Activated naive CD8-positive, alpha-beta T cell treated with anti-CD3 and anti-CD28 coated beads for 36 hours (primary cell): ENCODE measurements around the gene TNNC1. TPM values are rescaled to one million over a fixed set of nuclear protein-coding genes. Genes with fewer than 3 reads are reported as not detected.

Experiments
- DNase-seq: peaks from one replicate; pipeline ENCODE4 v3.0.0; 2021
- H3K27ac Mint-ChIP-seq: one replicate; pipeline ENCODE4 v1.8.0; 2022; ENCODE audit warnings: mild to moderate bottlenecking, moderate library complexity, mixed read lengths
- H3K27me3 Mint-ChIP-seq: one replicate; pipeline ENCODE4 v1.8.0; 2022; ENCODE audit warnings: mild to moderate bottlenecking, mixed read lengths
- H3K36me3 Mint-ChIP-seq: one replicate; pipeline ENCODE4 v1.8.0; 2021; ENCODE audit warnings: mild to moderate bottlenecking, mixed read lengths
- H3K4me1 Mint-ChIP-seq: one replicate; pipeline ENCODE4 v1.8.0; 2021; ENCODE audit warnings: mixed read lengths
- H3K4me3 Mint-ChIP-seq: one replicate; pipeline ENCODE4 v1.8.0; 2022; ENCODE audit warnings: mild to moderate bottlenecking, moderate library complexity, mixed read lengths
- H3K9me3 Mint-ChIP-seq: one replicate; pipeline ENCODE4 v1.8.0; 2022; ENCODE audit warnings: mixed read lengths
- total RNA-seq, 2 experiments: library from RNA; stranded (reverse); gene quantifications; one replicate each; pipeline ENCODE4 v1.2.3, GENCODE V29; 2021

Gene TNNC1
- 1 to 10 TPM; 2.9 to 4.2 TPM for total RNA-seq

DNA sequence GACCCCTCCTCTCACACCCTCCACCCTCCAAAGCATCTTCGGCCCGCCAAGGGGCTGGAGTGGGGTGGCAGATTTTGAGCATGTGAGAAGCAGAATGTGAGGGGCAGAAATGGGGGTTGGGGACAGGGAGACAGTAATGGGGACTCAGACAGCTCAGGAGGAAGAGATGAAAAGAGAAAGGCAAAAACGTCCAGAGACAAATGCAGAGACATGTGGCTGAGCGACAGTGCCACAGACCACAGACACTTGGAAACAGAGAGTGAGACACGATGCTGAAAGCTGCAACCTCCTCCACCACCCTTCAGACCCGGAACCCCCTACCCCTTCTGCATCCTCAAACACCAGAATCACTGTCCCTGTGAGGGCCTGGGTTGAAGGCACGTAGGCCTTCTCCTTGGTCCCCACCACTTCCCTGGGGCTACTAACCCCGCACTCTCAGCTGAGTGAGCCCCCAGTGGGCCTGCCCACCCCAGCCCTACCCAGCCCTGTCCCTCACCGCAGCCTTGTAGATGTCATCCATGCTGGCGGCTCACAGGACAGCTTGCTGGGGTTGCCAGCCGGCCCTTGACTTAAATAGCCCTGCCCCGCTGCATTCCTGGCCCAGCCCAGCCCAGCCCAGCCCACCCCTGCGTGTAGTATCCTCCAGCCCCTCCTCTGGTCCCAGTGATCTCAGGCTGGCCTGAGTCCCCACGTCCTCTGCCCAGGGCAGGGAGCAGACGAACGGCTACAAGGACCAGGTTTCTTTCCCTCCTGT is at the start of gene TNNC1:
TSS of gene TNNC1 (minus strand) at position 546 of the 754 bp plus-strand sequence. CDS start at position 520, 26 bp downstream.
- Mint-ChIP-seq H3K9me3 (no peaks in the 10 kb centered on the region), H3K36me3 (peaks cover 19% of the 10 kb centered on the region), H3K4me3 (peak within 1 kb of the TSS; percentile 99), H3K27ac (peak within 1 kb of the TSS; percentile 99), H3K4me1 (peaks cover 33% of the 10 kb centered on the region), H3K27me3 (no peaks in the 10 kb centered on the region)
- DNase-seq, result no peak

DNA sequence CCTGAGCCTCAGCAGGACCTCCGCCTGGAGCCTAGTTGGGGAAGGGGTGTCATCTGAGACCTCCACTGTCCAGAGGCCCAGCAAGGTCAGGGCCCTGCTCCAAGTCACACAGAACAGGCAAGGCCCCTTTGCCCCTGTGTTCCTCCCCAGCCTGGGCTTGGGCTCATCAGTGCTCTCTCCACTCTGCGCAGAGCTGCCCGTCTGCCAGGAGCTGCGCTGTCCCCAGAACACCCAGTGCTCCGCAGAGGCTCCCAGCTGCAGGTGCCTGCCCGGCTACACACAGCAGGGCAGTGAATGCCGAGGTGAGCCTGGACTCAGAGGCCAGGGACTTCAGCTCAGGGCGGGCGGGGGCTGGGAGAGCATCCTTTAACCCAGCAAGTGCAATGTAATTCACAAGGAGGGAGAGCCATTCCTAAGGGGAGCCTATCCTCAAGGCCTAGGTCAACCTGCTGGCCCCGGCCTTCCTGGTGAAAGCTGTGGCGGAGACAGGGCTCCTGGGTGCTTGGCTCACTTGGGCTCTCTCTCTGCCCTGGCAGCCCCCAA is 49.0 kb upstream of the TNNC1 start:
- Mint-ChIP-seq H3K27me3 (no peaks in the 10 kb centered on the region), H3K4me1 (peaks cover 4% of the 10 kb centered on the region), H3K36me3 (peaks cover 1% of the 10 kb centered on the region), H3K27ac (no peak overlapping the region), H3K4me3 (no peak overlapping the region), H3K9me3 (no peaks in the 10 kb centered on the region)
- no peak for DNase-seq

DNA sequence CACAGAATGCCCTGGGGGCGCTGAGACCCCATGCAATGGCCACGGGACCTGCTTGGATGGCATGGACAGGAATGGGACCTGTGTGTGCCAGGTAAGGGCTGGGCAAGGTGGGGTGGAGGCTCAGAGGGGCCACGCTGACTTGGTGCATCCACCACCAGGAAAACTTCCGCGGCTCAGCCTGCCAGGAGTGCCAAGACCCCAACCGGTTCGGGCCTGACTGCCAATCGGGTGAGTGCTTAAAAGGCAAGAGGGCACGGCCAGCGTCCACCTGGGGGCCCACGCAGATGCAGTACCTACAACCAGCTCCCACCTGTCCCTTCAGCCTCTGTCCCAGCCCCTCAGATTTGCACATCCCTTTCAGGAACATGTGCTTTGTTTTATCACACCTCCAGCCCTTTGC is 48.2 kb upstream of the TNNC1 start:
- Mint-ChIP-seq H3K36me3 (peaks cover 1% of the 10 kb centered on the region), H3K9me3 (no peaks in the 10 kb centered on the region), H3K4me1 (peaks cover 4% of the 10 kb centered on the region), H3K27ac (no peak overlapping the region), H3K4me3 (no peak overlapping the region), H3K27me3 (no peaks in the 10 kb centered on the region)
- no peak for DNase-seq

DNA sequence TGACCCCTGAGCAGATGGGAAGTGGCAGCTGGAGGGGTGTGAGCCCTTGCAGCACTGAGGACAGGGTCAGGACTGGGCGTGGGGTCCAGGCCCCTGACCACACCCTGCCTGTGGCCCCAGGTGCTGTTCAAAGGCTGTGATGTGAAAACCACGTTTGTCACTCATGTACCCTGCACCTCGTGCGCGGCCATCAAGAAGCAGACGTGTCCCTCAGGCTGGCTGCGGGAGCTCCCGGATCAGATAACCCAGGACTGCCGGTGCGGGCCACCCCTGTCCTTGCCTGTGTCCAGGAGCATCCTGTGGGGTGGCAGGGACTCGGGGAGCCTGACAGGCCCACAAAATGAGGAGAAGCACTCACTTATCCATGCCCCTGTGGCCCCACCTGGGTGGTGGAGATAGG is 47.2 kb upstream of the TNNC1 start:
- H3K27me3 Mint-ChIP-seq, result no peaks in the 10 kb centered on the region

DNA sequence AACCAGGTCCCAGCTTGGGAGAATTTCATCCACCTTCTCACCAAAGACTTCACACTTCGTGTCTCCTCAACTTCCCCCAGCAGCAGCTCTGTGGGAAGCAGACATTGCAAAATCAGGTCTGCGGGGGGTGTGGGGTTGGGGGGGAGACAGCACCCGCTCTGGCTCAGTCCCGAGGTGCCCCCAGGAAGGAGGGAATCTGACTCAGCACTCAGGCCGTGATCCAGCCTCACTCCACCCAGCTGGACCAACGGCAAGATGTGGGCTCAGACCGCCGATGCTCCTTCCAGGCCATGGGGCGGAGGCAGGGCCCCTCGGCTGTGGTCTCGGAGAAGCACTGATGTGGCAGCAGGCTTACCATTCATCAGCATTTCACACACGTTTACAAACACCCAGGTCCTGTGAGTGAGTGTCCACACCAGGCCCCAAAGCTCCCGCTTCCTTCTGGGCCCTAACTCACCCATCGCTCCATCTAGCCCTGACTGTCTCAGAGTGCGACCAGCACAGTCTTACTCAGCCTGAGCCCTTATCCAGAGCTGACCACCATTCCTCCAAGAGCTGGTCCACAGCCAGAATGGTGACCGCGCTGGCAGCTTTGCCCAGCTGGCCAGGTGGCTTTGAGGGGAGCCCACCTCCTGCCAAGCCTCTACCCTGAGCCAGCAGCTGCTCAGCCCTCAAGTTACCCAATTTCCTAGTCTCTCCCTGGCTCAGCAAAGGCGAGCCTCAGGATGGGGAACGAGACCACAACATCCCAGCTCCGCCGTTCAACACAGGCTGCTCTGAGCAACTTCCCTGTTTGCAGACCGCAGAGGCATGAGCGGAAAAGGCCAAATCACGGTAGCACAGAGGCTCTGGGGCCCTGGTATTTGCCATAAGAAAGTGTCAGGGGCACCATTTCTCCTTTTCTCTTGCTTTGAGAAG is 44.6 kb upstream of the TNNC1 start:
- Mint-ChIP-seq H3K27ac (no peak overlapping the region), H3K27me3 (no peaks in the 10 kb centered on the region), H3K9me3 (no peaks in the 10 kb centered on the region), H3K4me1 (peaks cover 4% of the 10 kb centered on the region), H3K4me3 (no peak overlapping the region), H3K36me3 (peaks cover 1% of the 10 kb centered on the region)
- no peak for DNase-seq

More for the DNA sequence above, 47.2 kb upstream of the TNNC1 start:
- H3K36me3 Mint-ChIP-seq, result peaks cover 1% of the 10 kb centered on the region
- no peak for DNase-seq
- H3K4me3 Mint-ChIP-seq, result no peak overlapping the region
- peaks cover 4% of the 10 kb centered on the region for H3K4me1 Mint-ChIP-seq
- no peaks in the 10 kb centered on the region for H3K9me3 Mint-ChIP-seq
- H3K27ac Mint-ChIP-seq, result peak overlapping the region; percentile 45

DNA sequence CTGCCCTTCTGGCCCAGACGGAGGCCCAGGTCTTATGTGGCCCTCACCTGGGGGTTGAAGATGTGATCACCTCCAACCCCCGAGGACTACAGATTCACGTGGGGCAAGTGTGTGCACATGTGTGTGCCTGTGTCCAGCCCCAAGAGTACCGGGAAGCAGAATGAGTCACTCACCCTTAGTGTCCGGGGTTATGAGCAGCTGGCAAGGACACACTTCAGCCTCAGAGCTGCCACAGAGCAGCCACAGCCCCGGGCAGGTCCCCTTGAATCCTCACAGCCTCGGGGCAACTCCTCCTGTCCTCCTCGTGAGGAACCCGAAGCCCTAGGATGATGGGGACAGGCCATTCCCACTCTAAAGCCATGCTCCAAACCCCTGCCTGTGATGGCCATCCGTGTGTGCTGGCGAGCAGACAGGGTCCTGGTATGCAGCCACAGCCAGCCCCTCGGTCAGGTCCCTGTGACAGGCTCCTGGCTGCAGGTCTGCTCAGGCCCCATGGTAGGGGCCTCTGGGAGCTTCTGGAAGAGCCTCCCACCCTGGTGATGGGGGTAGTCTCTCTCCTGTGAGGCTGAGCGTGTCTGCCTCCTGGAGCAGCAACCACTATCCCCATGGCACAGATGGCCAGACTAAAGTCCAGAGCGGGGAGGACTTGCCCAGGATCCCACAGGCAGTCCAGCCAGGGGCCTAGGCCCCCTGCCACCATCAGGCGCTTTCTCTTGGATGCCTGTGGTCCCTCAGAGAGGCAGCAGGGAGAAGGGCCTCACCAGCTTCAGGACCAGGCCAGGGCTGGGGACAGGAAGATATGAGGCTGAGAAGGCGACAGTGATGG is 42.1 kb upstream of the TNNC1 start:
- Mint-ChIP-seq H3K36me3 (peaks cover 1% of the 10 kb centered on the region), H3K27me3 (no peaks in the 10 kb centered on the region), H3K27ac (no peak overlapping the region), H3K9me3 (no peaks in the 10 kb centered on the region), H3K4me3 (no peak overlapping the region), H3K4me1 (peaks cover 4% of the 10 kb centered on the region)
- DNase-seq, result no peak

DNA sequence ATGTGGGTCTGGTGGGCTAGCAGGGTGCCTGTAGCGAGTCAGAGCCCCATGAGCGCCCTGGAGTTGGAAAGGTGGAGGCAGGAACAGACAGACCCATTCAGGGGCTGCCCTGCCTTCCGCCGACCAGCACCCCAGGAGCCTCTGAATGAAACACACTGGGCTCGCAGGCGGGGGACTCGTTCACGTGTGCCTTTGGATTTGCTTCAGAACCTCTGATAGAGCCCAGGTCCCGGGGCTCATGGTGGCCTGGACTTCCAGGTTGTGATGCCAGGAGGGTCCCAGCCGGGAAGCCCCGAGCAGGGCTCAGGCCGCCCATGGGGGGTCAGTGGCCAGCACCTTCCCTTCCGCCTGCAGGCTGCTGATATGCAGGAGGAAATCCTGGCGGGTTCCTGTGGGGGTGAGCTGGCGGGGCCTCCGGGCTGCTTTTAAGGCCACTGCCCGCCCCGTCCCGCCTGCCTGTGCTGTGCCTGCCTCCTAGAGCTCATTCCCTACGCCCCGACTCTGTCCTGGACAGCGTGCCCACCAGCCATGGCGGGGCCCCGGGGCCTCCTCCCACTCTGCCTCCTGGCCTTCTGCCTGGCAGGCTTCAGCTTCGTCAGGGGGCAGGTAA is 41.1 kb upstream of the TNNC1 start, which contains the start of gene STAB1:
TSS of gene STAB1 (plus strand) at position 453 of the 610 bp plus-strand sequence. CDS start at position 529, 76 bp downstream.
- no peak within 1 kb of the TSS for H3K4me3 Mint-ChIP-seq
- H3K9me3 Mint-ChIP-seq, result no peaks in the 10 kb centered on the region
- H3K36me3 Mint-ChIP-seq, result peaks cover 1% of the 10 kb centered on the region
- DNase-seq, result no peak
- H3K4me1 Mint-ChIP-seq, result peaks cover 4% of the 10 kb centered on the region
- H3K27me3 Mint-ChIP-seq, result no peaks in the 10 kb centered on the region
- H3K27ac Mint-ChIP-seq, result no peak within 1 kb of the TSS

DNA sequence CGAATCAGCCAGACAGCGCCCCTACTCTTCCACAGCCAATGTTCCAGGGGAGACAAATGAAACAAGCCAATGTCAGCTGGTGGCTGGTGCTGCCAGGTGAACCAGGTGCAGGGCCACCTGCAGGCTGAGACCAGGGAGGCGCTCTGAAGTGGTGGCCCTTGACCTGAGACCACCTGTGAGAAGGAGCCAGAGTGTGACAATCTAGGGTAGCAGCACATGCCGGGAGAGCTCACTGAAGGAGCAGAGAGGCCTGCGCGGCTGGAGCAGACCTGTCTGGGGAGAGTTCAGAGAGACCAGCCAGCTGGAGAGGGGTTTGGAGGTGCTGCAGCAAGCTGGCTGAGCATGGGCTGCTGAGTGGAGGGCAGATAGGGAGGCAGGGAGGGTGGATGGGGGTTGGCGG is 40.6 kb upstream of the TNNC1 start:
- Mint-ChIP-seq H3K9me3 (no peaks in the 10 kb centered on the region), H3K4me1 (peaks cover 4% of the 10 kb centered on the region), H3K27me3 (no peaks in the 10 kb centered on the region), H3K36me3 (peaks cover 1% of the 10 kb centered on the region), H3K27ac (no peak overlapping the region), H3K4me3 (no peak overlapping the region)
- no peak for DNase-seq

DNA sequence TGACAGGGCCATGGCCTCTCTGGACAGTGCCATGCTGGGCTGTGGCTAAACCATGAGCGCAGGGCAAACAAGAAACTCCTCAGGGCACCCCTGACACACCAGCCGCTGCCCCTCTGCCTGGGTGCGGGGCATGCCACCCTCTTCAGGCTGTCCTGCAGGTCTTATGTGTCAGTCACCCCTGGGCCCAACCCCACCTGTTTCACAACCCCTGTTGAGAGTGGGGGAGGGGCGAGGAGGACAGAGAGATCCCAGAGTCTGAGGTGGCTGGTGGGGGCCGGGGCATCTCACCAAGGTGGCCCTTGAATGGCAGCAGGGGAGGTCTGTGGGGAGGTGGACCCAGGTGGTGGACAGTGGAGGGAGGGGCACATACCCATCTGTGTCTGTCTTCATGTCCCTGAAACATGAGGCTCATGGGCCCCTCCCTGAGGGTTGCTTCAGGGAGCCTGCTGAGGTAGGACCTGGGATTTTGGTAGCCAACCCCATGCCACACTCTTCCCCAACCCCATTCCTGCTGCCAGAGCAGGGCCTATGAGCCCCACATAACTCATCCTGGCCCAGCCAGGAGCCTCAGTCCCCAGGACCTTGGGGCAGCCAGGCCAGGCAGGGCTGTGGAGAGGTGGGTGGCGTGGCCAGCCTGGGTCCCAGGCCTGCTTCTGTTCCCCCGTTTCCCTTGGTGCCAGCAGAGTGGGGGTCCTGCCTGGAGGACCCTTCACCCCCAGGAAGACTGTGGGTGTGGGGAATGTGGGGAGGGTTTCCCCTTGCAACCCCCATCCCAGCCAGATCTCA is 39.6 kb upstream of the TNNC1 start:
- no peaks in the 10 kb centered on the region for H3K4me1 Mint-ChIP-seq
- H3K9me3 Mint-ChIP-seq, result no peaks in the 10 kb centered on the region
- H3K36me3 Mint-ChIP-seq, result peaks cover under 1% of the 10 kb centered on the region
- no peak for DNase-seq
- no peaks in the 10 kb centered on the region for H3K27me3 Mint-ChIP-seq
- H3K4me3 Mint-ChIP-seq, result no peak overlapping the region
- no peak overlapping the region for H3K27ac Mint-ChIP-seq

DNA sequence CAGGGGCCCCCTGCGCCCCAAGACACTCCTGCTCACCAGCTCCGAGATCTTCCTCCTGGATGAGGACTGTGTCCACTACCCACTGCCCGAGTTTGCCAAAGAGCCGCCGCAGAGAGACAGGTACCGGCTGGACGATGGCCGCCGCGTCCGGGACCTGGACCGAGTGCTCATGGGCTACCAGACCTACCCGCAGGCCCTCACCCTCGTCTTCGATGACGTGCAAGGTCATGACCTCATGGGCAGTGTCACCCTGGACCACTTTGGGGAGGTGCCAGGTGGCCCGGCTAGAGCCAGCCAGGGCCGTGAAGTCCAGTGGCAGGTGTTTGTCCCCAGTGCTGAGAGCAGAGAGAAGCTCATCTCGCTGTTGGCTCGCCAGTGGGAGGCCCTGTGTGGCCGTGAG is 38.2 kb upstream of the TNNC1 start:
- Mint-ChIP-seq H3K9me3 (no peaks in the 10 kb centered on the region), H3K27me3 (no peaks in the 10 kb centered on the region), H3K4me3 (no peak overlapping the region), H3K36me3 (no peaks in the 10 kb centered on the region), H3K27ac (no peak overlapping the region), H3K4me1 (no peaks in the 10 kb centered on the region)
- DNase-seq, result no peak

DNA sequence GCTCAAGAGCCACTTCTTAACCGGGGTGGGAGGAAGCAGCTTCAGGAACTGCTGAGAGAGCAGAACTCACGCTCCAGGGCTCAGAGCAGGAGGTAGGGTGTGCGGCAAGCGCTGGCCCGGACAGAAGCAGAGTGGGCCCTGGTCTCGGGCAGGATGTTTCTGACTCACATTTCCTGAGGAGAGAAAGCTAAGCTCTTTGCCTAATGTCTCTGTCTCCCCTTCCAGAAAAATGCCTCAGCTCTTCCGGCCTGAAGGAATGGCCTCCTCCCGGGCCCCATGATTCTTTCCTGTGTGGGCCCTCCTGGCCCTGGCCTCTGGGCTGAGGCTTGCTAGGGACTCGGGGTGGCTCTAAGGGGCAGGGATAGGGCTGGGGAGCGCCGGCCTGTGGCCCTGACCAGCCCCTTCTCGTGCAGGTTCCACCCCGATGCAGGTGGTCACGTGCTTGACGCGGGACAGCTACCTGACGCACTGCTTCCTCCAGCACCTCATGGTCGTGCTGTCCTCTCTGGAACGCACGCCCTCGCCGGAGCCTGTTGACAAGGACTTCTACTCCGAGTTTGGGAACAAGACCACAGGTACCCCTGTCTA is 37.2 kb upstream of the TNNC1 start:
- Mint-ChIP-seq H3K36me3 (no peaks in the 10 kb centered on the region), H3K27ac (no peak overlapping the region), H3K9me3 (no peaks in the 10 kb centered on the region), H3K4me3 (no peak overlapping the region), H3K27me3 (no peaks in the 10 kb centered on the region), H3K4me1 (no peaks in the 10 kb centered on the region)
- no peak for DNase-seq

DNA sequence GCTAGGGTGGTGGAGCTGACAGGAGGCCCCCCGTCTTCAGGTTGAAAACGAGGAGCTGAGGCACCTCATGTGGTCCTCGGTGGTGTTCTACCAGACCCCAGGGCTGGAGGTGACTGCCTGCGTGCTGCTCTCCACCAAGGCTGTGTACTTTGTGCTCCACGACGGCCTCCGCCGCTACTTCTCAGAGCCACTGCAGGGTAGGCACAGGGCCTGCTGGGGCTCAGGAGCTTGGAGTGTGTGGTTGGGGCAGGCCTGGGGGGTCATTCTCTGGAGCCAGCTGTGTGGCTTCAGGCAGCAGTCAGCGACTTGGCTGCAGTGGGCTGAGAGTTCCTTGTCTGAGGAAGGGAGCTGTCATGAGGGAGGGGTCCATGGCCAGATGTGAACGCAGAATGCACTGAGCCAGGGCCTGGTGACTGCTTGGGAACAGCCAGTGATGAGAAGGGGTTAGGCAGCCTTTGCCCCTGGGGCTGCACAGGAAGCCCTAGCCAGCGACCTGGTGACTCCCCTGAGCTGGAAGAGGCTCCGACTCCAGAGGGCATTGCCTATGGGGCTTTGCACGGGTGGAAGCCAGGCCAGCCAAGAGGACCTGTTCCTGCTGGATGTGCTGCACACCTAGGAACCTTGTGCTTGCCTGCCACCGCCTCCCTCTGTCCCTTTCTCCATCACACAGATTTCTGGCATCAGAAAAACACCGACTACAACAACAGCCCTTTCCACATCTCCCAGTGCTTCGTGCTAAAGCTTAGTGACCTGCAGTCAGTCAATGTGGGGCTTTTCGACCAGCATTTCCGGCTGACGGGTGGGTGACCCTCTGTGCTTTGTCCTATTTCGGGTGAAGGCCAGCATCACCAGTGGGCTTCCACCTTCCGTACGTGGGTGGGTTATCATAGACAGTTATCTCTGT is 36.4 kb upstream of the TNNC1 start:
- H3K27ac Mint-ChIP-seq, result no peak overlapping the region
- no peaks in the 10 kb centered on the region for H3K4me1 Mint-ChIP-seq
- no peak overlapping the region for H3K4me3 Mint-ChIP-seq
- no peak for DNase-seq
- H3K27me3 Mint-ChIP-seq, result no peaks in the 10 kb centered on the region
- no peaks in the 10 kb centered on the region for H3K9me3 Mint-ChIP-seq
- peaks cover 2% of the 10 kb centered on the region for H3K36me3 Mint-ChIP-seq
